ENCODE data around the gene EBF4.

DNA sequence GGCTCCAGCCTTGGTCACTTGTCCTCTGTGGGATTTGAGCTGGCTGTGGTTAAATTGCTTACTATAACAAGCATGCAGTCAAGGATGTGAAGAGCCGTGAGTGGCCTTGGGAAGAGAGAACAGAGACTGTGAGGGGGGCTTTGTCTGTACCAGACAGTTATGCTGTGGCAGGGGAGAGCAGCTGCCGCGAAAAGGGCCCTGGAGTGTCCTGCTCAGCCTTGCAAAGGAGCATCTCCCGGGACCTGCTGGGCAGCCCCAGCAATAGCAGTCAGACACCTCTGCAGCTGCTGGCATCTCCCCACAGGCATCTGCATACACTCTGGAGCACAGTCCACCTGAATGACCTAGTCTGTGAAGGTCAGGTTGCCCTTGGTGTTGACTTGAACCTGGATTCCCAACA is 6.3 kb downstream of the EBF4 start:
- TF ChIP-seq, protein P1, sequence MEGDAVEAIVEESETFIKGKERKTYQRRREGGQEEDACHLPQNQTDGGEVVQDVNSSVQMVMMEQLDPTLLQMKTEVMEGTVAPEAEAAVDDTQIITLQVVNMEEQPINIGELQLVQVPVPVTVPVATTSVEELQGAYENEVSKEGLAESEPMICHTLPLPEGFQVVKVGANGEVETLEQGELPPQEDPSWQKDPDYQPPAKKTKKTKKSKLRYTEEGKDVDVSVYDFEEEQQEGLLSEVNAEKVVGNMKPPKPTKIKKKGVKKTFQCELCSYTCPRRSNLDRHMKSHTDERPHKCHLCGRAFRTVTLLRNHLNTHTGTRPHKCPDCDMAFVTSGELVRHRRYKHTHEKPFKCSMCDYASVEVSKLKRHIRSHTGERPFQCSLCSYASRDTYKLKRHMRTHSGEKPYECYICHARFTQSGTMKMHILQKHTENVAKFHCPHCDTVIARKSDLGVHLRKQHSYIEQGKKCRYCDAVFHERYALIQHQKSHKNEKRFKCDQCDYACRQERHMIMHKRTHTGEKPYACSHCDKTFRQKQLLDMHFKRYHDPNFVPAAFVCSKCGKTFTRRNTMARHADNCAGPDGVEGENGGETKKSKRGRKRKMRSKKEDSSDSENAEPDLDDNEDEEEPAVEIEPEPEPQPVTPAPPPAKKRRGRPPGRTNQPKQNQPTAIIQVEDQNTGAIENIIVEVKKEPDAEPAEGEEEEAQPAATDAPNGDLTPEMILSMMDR (IDR thresholded peaks at IDR 0.05): no peak
- TF ChIP-seq POLR2A (IDR thresholded peaks at IDR 0.05) (no peak), POLR2AphosphoS5 (IDR thresholded peaks at IDR 0.05) (no peak), EP300 (IDR thresholded peaks at IDR 0.05; ENCODE audit: low read depth) (no peak)
